Measurements from ENCODE around the gene RPP30.

The RPP30 gene

DNA sequence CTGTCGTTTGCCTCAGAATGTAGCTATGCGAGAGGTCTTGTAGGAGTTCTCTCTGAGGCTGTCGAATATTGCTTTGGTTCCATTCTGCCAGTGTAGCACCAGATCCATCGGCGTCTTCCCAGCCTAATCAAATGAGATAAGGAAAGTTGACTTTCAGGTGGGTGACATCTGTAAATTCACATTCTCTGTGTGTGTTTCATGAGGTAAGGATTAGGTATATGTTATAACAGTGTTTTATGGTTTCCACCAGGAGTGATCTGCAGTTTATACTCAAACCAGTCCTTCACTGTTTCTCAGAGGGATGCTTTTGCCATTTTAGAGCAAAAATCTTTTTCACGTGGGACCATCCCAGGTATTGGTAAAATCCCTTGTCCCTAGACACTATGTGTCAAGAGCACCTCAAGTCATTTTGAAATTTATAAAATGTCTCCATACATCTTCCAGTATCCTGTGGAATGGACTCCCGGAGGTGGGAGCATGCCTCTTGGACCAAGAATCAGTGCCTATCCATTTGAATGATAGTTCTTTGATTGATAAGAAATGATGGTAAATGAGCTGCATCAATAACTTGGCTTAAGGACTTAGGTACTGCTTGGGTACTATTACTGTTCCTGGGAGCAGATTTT, 41.2 kb downstream of the RPP30 start:
- DNase-seq (no peak), ATAC-seq (ENCODE audit: insufficient read depth, low read depth) (no peak)
- H3K4me1 ChIP-seq (ENCODE audit: insufficient read depth, low read length): peaks cover 77% of the 10 kb centered on the region
- no peaks in the 10 kb centered on the region for H4K20me1 ChIP-seq (ENCODE audit: insufficient read depth, low read length)
- H3K27ac ChIP-seq (ENCODE audit: low read length): peak overlapping the region; percentile 87
- H3K27me3 ChIP-seq (ENCODE audit: insufficient read depth, low read length, poor library complexity): no peaks in the 10 kb centered on the region
- 0 out of 2 replicates have a peak, but pooled peaks cover 9% of the 10 kb centered on the region for H3K79me2 ChIP-seq (ENCODE audit: insufficient read depth, low read length)
- H3K9me3 ChIP-seq (ENCODE audit: insufficient read depth, low read length, severe bottlenecking): no peaks in the 10 kb centered on the region
- H3K36me3 ChIP-seq (ENCODE audit: insufficient read depth, low read length): no peaks in the 10 kb centered on the region
- TF ChIP-seq, protein P1, sequence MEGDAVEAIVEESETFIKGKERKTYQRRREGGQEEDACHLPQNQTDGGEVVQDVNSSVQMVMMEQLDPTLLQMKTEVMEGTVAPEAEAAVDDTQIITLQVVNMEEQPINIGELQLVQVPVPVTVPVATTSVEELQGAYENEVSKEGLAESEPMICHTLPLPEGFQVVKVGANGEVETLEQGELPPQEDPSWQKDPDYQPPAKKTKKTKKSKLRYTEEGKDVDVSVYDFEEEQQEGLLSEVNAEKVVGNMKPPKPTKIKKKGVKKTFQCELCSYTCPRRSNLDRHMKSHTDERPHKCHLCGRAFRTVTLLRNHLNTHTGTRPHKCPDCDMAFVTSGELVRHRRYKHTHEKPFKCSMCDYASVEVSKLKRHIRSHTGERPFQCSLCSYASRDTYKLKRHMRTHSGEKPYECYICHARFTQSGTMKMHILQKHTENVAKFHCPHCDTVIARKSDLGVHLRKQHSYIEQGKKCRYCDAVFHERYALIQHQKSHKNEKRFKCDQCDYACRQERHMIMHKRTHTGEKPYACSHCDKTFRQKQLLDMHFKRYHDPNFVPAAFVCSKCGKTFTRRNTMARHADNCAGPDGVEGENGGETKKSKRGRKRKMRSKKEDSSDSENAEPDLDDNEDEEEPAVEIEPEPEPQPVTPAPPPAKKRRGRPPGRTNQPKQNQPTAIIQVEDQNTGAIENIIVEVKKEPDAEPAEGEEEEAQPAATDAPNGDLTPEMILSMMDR (IDR thresholded peaks at IDR 0.05; ENCODE audit: borderline replicate concordance, extremely low read depth, low read length, poor library complexity, severe bottlenecking): no peak
- no peak for TF ChIP-seq EZH2 (IDR thresholded peaks at IDR 0.05; ENCODE audit: borderline replicate concordance, low read depth, low read length, severe bottlenecking)
- no peak overlapping the region for H3K4me3 ChIP-seq (ENCODE audit: low read depth in 1 of 2, low read length in 2 of 2)
- H3K4me2 ChIP-seq (ENCODE audit: insufficient read depth, low read length): no peak overlapping the region
- H2AFZ ChIP-seq (ENCODE audit: low read depth, low read length): peak overlapping the region; percentile 17; the same call in 1 of the 2 replicates
- peak overlapping the region; percentile 44 for H3K9ac ChIP-seq (ENCODE audit: low read depth, low read length)

DNA sequence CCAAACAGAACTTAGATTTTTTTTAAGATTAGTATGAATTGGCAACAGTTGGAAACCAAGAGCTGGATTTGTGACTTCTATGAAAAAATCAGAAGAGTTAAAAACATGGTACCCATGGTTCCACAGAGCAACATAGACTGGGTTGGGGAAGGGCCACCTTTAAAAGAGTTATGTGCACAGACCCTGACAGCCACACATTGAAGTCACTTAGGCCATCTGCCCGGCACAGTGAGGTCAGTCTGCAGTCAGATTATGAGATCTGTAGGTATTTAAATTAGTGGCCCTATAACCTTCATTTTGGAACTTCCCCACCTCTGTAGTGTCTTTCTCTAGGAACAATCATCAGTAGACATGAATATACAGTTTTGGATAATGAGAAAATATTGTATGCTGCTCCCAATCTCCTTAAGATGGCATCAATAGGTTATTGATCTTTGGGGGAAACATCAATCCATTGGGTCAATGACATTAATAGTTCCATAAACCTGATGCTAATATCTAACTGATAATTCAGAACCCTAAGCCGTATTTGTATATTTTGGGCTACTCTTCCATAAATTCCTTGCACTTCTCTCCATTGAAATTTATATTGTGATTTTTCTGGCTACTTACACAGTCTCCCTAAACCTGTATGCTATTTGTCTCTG, 42.1 kb downstream of the RPP30 start:
- H3K4me2 ChIP-seq (ENCODE audit: insufficient read depth, low read length): no peak overlapping the region
- no peaks in the 10 kb centered on the region for H3K9me3 ChIP-seq (ENCODE audit: insufficient read depth, low read length, severe bottlenecking)
- DNase-seq: no peak
- TF ChIP-seq EZH2 (IDR thresholded peaks at IDR 0.05; ENCODE audit: borderline replicate concordance, low read depth, low read length, severe bottlenecking): no peak
- TF ChIP-seq, protein P1 (IDR thresholded peaks at IDR 0.05; ENCODE audit: borderline replicate concordance, extremely low read depth, low read length, poor library complexity, severe bottlenecking): no peak
- peak overlapping the region; percentile 87 for H3K27ac ChIP-seq (ENCODE audit: low read length)
- H3K36me3 ChIP-seq (ENCODE audit: insufficient read depth, low read length): no peaks in the 10 kb centered on the region
- H3K4me3 ChIP-seq (ENCODE audit: low read depth in 1 of 2, low read length in 2 of 2): no peak overlapping the region
- H4K20me1 ChIP-seq (ENCODE audit: insufficient read depth, low read length): no peaks in the 10 kb centered on the region
- H3K9ac ChIP-seq (ENCODE audit: low read depth, low read length): no peak overlapping the region
- no peak for ATAC-seq (ENCODE audit: insufficient read depth, low read depth)
- H3K4me1 ChIP-seq (ENCODE audit: insufficient read depth, low read length): peaks cover 80% of the 10 kb centered on the region
- peak overlapping the region; percentile 13; the same call in 1 of the 2 replicates for H2AFZ ChIP-seq (ENCODE audit: low read depth, low read length)
- 0 out of 2 replicates have a peak, but pooled peaks cover 9% of the 10 kb centered on the region for H3K79me2 ChIP-seq (ENCODE audit: insufficient read depth, low read length)
- H3K27me3 ChIP-seq (ENCODE audit: insufficient read depth, low read length, poor library complexity): no peaks in the 10 kb centered on the region

DNA sequence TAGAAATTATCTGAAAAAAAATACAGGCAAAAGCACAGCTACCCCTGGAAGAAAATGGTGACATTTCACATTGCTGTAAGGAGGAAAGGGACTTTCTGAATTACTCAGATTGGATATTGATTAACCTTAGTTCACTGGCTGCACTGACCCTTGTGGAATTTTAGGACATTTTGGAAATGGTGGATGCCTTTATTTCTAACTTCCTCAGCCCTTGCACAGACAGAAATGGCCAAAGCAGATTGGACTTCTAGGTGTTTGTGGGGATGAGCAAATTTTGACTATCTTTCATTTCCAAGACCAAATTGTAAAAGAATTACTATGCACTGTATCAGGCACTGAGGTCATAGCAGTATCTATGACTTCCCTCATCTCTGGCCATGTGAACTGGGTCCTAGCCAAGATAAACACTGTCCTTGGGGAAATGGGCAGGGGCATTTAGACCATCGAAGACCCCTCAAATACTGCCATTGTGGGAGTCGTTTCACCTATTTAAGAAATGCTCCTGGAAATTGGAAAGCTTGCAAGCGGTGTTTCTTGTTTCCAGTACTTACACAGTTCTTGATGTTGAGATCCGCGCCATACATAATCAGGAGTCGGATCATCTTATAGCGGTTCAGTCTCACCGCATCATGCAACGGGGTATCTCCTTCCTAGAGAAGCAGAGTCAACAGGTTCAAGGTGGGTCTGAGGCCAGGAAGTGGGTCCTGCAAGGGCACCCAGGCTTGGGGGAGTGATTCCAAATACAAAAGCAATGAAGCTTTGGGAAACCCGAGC, 43.4 kb downstream of the RPP30 start:
- Histone ChIP-seq H3K4me2 (ENCODE audit: insufficient read depth, low read length) (no peak overlapping the region), H4K20me1 (ENCODE audit: insufficient read depth, low read length) (no peaks in the 10 kb centered on the region), H2AFZ (ENCODE audit: low read depth, low read length) (no peak overlapping the region), H3K4me3 (ENCODE audit: low read depth in 1 of 2, low read length in 2 of 2) (no peak overlapping the region), H3K9me3 (ENCODE audit: insufficient read depth, low read length, severe bottlenecking) (no peaks in the 10 kb centered on the region), H3K4me1 (ENCODE audit: insufficient read depth, low read length) (peaks cover 67% of the 10 kb centered on the region), H3K27ac (ENCODE audit: low read length) (peak overlapping the region; percentile 87), H3K36me3 (ENCODE audit: insufficient read depth, low read length) (no peaks in the 10 kb centered on the region), H3K27me3 (ENCODE audit: insufficient read depth, low read length, poor library complexity) (no peaks in the 10 kb centered on the region), H3K9ac (ENCODE audit: low read depth, low read length) (no peak overlapping the region), H3K79me2 (ENCODE audit: insufficient read depth, low read length) (0 out of 2 replicates have a peak, but pooled peaks cover 9% of the 10 kb centered on the region)
- DNase-seq: no peak
- no peak for TF ChIP-seq EZH2 (IDR thresholded peaks at IDR 0.05; ENCODE audit: borderline replicate concordance, low read depth, low read length, severe bottlenecking)
- TF ChIP-seq, protein P1 (IDR thresholded peaks at IDR 0.05; ENCODE audit: borderline replicate concordance, extremely low read depth, low read length, poor library complexity, severe bottlenecking): no peak
- no peak for ATAC-seq (ENCODE audit: insufficient read depth, low read depth)
